DMS 273 (cell line): ENCODE data around the gene SMG5.
A peak's percentile ranks its signal among the peaks of the same experiment; 100 is the strongest.

Experiments
- DNase-seq: peaks from one replicate; lab custom pipeline; 2025; ENCODE audit not compliant: unreplicated experiment; lab: John Stamatoyannopoulos, UW

The SMG5 gene

GRCh38 chr1:156214024-156214748 is 68.4 kb downstream of the SMG5 start:
- DNase-seq = no peak

GRCh38 chr1:156213644-156213966 is 69.0 kb downstream of the SMG5 start:
- DNase-seq = no peak

GRCh38 chr1:156212833-156213643 is 69.6 kb downstream of the SMG5 start, which contains the start of gene PMF1:
Gene PMF1, plus strand, starts transcription at chr1:156213007. Its CDS starts 9 bp downstream, at chr1:156213016.
- peak; percentile 99 for DNase-seq

- no peak for DNase-seq
Measured at GRCh38 chr1:156212130-156212529, 70.5 kb downstream of the SMG5 start.

- no peak for DNase-seq
Measured at GRCh38 chr1:156211243-156211642, 71.4 kb downstream of the SMG5 start.

- DNase-seq = no peak
Measured at GRCh38 chr1:156204686-156205085, 77.9 kb downstream of the SMG5 start.

- DNase-seq = no peak
Measured at GRCh38 chr1:156203331-156203730, 79.3 kb downstream of the SMG5 start.

- DNase-seq = no peak
Measured at GRCh38 chr1:156200044-156200443, 82.6 kb downstream of the SMG5 start.
